Naive B cell (primary cell): ENCODE measurements around the gene GATB. TPM values are rescaled to one million over a fixed set of nuclear protein-coding genes. Genes with fewer than 3 reads are reported as not detected.

Experiments used
- ATAC-seq, 2 donors: fragments of 150-1000 bp; cut with Tn5 transposase; 2 replicates each; pipeline ENCODE4 v1.10.0; 2021; ENCODE audit warnings: low read depth in 2 of 2, mild to moderate bottlenecking in 2 of 2, moderate library complexity in 2 of 2
- DNase-seq: peaks from one replicate; pipeline ENCODE4 v3.0.0; 2022
- H3K27ac Mint-ChIP-seq, 6 donors: one replicate each; pipeline ENCODE4 v1.8.0; 2020 to 2022; ENCODE audit warnings: mild to moderate bottlenecking in 6 of 6, mixed read lengths in 6 of 6, moderate library complexity in 5 of 6, inconsistent platforms in 2 of 6
- H3K27me3 Mint-ChIP-seq, 3 donors: one replicate each; pipeline ENCODE4 v1.8.0; 2021 to 2022; ENCODE audit warnings: mixed read lengths in 3 of 3, mild to moderate bottlenecking in 1 of 3
- H3K36me3 Mint-ChIP-seq, 2 donors: one replicate each; pipeline ENCODE4 v1.8.0; 2020 to 2022; ENCODE audit warnings: mixed read lengths in 2 of 2, inconsistent platforms in 1 of 2, mild to moderate bottlenecking in 1 of 2
- H3K4me1 Mint-ChIP-seq, 3 donors: one replicate each; pipeline ENCODE4 v1.8.0; 2020 to 2022; ENCODE audit warnings: mixed read lengths in 3 of 3, inconsistent platforms in 1 of 3, mild to moderate bottlenecking in 1 of 3, moderate library complexity in 1 of 3
- H3K4me3 Mint-ChIP-seq, 8 donors: one replicate each; pipeline ENCODE4 v1.8.0; 2020 to 2022; ENCODE audit warnings: mild to moderate bottlenecking in 8 of 8, mixed read lengths in 8 of 8, moderate library complexity in 8 of 8, inconsistent platforms in 2 of 8
- H3K9me3 Mint-ChIP-seq, 7 donors: one replicate each; pipeline ENCODE4 v1.8.0; 2020 to 2022; ENCODE audit warnings: mixed read lengths in 7 of 7, mild to moderate bottlenecking in 5 of 7, inconsistent platforms in 2 of 7, moderate library complexity in 1 of 7
- polyA plus RNA-seq, 6 donors: library from polyadenylated mRNA; unstranded; fragments of 300-500 nt; fragmentation: Illumina TruSeq; gene quantifications; one replicate each; pipeline ENCODE4 v1.2.3, GENCODE V29; 2021; ENCODE audit warnings: low read depth in 6 of 6

The GATB gene
- polyA plus RNA-seq, 6 donors from 2014 or later: 5.6 to 17.9 (median 14.3) TPM

- ATAC-seq (no peak), DNase-seq (no peak)
- Mint-ChIP-seq H3K4me3 (no peak overlapping the region), H3K27me3 (no peaks in the 10 kb centered on the region), H3K4me1 (no peaks in the 10 kb centered on the region), H3K36me3 (peaks cover 20 to 36% of the 10 kb centered on the region in 2 donors), H3K9me3 (no peaks in the 10 kb centered on the region), H3K27ac (no peak overlapping the region)
Measured at GRCh38 chr4:151681085-151681484, 79.7 kb downstream of the GATB start.

GRCh38 chr4:151679231-151679630, 81.6 kb downstream of the GATB start:
- Mint-ChIP-seq H3K4me1 (no peaks in the 10 kb centered on the region), H3K4me3 (no peak overlapping the region), H3K27ac (no peak overlapping the region), H3K36me3 (peaks cover 19 to 36% of the 10 kb centered on the region in 2 donors), H3K27me3 (no peaks in the 10 kb centered on the region), H3K9me3 (no peaks in the 10 kb centered on the region)
- ATAC-seq (no peak), DNase-seq (no peak)

GRCh38 chr4:151678048-151678872, 82.5 kb downstream of the GATB start:
- ATAC-seq: no peak
- Mint-ChIP-seq H3K36me3 (peaks cover 9 to 31% of the 10 kb centered on the region in 2 donors), H3K27ac (no peak overlapping the region), H3K4me3 (no peak overlapping the region), H3K9me3 (no peaks in the 10 kb centered on the region), H3K4me1 (no peaks in the 10 kb centered on the region), H3K27me3 (no peaks in the 10 kb centered on the region)
- no peak for DNase-seq

GRCh38 chr4:151677193-151677592, 83.6 kb downstream of the GATB start:
- ATAC-seq: no peak
- Mint-ChIP-seq H3K27ac (no peak overlapping the region), H3K4me1 (no peaks in the 10 kb centered on the region), H3K9me3 (no peaks in the 10 kb centered on the region), H3K4me3 (no peak overlapping the region), H3K27me3 (no peaks in the 10 kb centered on the region), H3K36me3 (peaks cover 0 to 25% of the 10 kb centered on the region in 2 donors)
- no peak for DNase-seq

GRCh38 chr4:151676301-151676700, 84.5 kb downstream of the GATB start:
- H3K27me3 Mint-ChIP-seq: no peaks in the 10 kb centered on the region

GRCh38 chr4:151675411-151675971, 85.3 kb downstream of the GATB start:
- ATAC-seq: no peak
- no peak overlapping the region for H3K27ac Mint-ChIP-seq
- H3K9me3 Mint-ChIP-seq: no peaks in the 10 kb centered on the region
- H3K27me3 Mint-ChIP-seq: no peaks in the 10 kb centered on the region
- DNase-seq: no peak
- H3K36me3 Mint-ChIP-seq: peaks cover 0 to 19% of the 10 kb centered on the region in 2 donors
- no peak overlapping the region for H3K4me3 Mint-ChIP-seq
- no peaks in the 10 kb centered on the region for H3K4me1 Mint-ChIP-seq

More at GRCh38 chr4:151676301-151676700, 84.5 kb downstream of the GATB start:
- peaks cover 0 to 20% of the 10 kb centered on the region in 2 donors for H3K36me3 Mint-ChIP-seq
- ATAC-seq: no peak
- no peaks in the 10 kb centered on the region for H3K9me3 Mint-ChIP-seq
- no peak for DNase-seq
- H3K27ac Mint-ChIP-seq: no peak overlapping the region
- no peaks in the 10 kb centered on the region for H3K4me1 Mint-ChIP-seq
- no peak overlapping the region for H3K4me3 Mint-ChIP-seq

- H3K4me3 Mint-ChIP-seq: no peak overlapping the region
- H3K27me3 Mint-ChIP-seq: no peaks in the 10 kb centered on the region
- DNase-seq (no peak), ATAC-seq (no peak)
- no peaks in the 10 kb centered on the region for H3K4me1 Mint-ChIP-seq
- H3K27ac Mint-ChIP-seq: no peak overlapping the region
- H3K9me3 Mint-ChIP-seq: no peaks in the 10 kb centered on the region
- H3K36me3 Mint-ChIP-seq: peaks cover 0 to 19% of the 10 kb centered on the region in 2 donors
Measured at GRCh38 chr4:151674804-151675391, 85.9 kb downstream of the GATB start.

- H3K9me3 Mint-ChIP-seq: no peaks in the 10 kb centered on the region
- ATAC-seq (no peak), DNase-seq (no peak)
- no peaks in the 10 kb centered on the region for H3K4me1 Mint-ChIP-seq
- H3K4me3 Mint-ChIP-seq: no peak overlapping the region
- peaks cover 0 to 19% of the 10 kb centered on the region in 2 donors for H3K36me3 Mint-ChIP-seq
- H3K27ac Mint-ChIP-seq: no peak overlapping the region
- no peaks in the 10 kb centered on the region for H3K27me3 Mint-ChIP-seq
Measured at GRCh38 chr4:151673908-151674520, 86.8 kb downstream of the GATB start.

- H3K4me1 Mint-ChIP-seq: no peaks in the 10 kb centered on the region
- no peak overlapping the region for H3K4me3 Mint-ChIP-seq
- ATAC-seq (no peak), DNase-seq (no peak)
- H3K36me3 Mint-ChIP-seq: peaks cover 0 to 14% of the 10 kb centered on the region in 2 donors
- H3K27me3 Mint-ChIP-seq: no peaks in the 10 kb centered on the region
- no peak overlapping the region for H3K27ac Mint-ChIP-seq
- no peaks in the 10 kb centered on the region for H3K9me3 Mint-ChIP-seq
Measured at GRCh38 chr4:151672996-151673395, 87.8 kb downstream of the GATB start.

GRCh38 chr4:151671541-151672059, 89.2 kb downstream of the GATB start:
- H3K27ac Mint-ChIP-seq: peak overlapping the region in 1 of 6 donors; percentile 34
- peaks cover 0 to 4% of the 10 kb centered on the region in 2 donors for H3K36me3 Mint-ChIP-seq
- no peaks in the 10 kb centered on the region for H3K27me3 Mint-ChIP-seq
- H3K9me3 Mint-ChIP-seq: no peaks in the 10 kb centered on the region
- H3K4me3 Mint-ChIP-seq: no peak overlapping the region
- no peaks in the 10 kb centered on the region for H3K4me1 Mint-ChIP-seq
- ATAC-seq (no peak), DNase-seq (no peak)

GRCh38 chr4:151670843-151671242, 90.0 kb downstream of the GATB start:
- Mint-ChIP-seq H3K4me3 (no peak overlapping the region), H3K27me3 (no peaks in the 10 kb centered on the region), H3K27ac (no peak overlapping the region), H3K9me3 (no peaks in the 10 kb centered on the region), H3K4me1 (no peaks in the 10 kb centered on the region), H3K36me3 (no peaks in the 10 kb centered on the region)
- no peak for DNase-seq
- no peak for ATAC-seq

- H3K27ac Mint-ChIP-seq: no peak overlapping the region
- no peak for DNase-seq
- no peak for ATAC-seq
- no peaks in the 10 kb centered on the region for H3K27me3 Mint-ChIP-seq
- H3K9me3 Mint-ChIP-seq: no peaks in the 10 kb centered on the region
- no peaks in the 10 kb centered on the region for H3K36me3 Mint-ChIP-seq
- H3K4me1 Mint-ChIP-seq: no peaks in the 10 kb centered on the region
- no peak overlapping the region for H3K4me3 Mint-ChIP-seq
Measured at GRCh38 chr4:151669990-151670389, 90.8 kb downstream of the GATB start.

GRCh38 chr4:151668689-151669402, 92.0 kb downstream of the GATB start:
- no peak for ATAC-seq
- Mint-ChIP-seq H3K4me1 (no peaks in the 10 kb centered on the region), H3K9me3 (no peaks in the 10 kb centered on the region), H3K27ac (no peak overlapping the region), H3K36me3 (no peaks in the 10 kb centered on the region), H3K27me3 (no peaks in the 10 kb centered on the region), H3K4me3 (no peak overlapping the region)
- no peak for DNase-seq
